GM21447 (cell line): ENCODE data around the gene CDH26.
"Not testable (repeated sequence)": the region's sequence is repeated elsewhere in the genome, so short reads cannot be mapped to it uniquely, and the experiment has no call there.

Experiments used
- ATAC-seq: cut with Tn5 transposase; IDR thresholded peaks from one replicate; pipeline ENCODE4 v1.9.1; 2021; ENCODE audit not compliant: unreplicated experiment

Gene CDH26

DNA sequence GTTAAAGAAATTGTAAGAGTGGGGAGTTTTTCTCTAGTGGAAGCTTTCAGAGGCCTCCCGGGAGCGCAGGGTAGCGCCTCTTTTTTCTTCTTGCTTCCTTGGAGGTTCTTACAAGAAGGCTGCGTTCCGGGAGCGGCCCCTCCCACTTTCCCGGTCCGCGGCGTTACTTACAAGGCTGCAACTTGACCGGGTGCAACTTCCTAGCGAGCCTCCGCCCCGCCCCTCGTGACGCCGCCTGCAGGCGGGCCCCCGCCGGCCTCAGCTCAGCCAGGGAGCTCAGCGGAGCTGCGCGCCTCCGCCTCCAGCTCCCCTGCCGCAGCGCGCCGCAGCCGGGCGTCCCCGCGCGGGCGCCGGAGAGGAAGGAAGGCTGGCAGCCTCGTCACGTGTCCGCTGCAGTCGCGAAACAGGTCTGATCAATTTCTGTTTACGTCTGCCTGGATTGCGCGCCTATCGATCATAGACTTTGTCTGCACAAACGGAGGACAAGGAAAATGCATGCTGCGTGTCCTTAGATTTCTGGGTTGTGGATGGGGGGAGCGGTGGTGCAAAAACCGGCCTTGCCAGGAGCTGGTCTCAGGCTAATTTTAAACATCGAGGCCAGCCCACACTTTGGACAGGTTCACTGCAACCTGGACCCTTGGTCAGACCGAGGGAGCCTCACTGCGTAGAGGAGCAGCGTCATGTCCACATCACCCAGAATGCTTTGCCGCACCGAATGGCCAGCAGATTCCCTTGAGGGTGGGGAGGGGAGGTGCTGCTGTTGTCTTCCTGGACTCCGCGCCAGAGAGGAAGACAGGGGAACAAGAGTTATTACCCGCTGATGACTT is 17.9 kb upstream of the CDH26 start, which contains the start of the genes FAM217B and PPP1R3D:
Gene FAM217B (plus strand): TSS at position 261 of the 827 bp plus-strand sequence. CDS start 3,555 bp downstream, outside the sequence.
Gene PPP1R3D (minus strand): TSS at position 177 of the 827 bp plus-strand sequence. CDS start 374 bp downstream, outside the sequence.
- peak; percentile 92 for ATAC-seq

- ATAC-seq = no peak
Measured at GRCh38 chr20:59940956-59941294, 17.3 kb upstream of the CDH26 start.

- no peak for ATAC-seq
Measured at GRCh38 chr20:59942245-59942644, 16.0 kb upstream of the CDH26 start.

DNA sequence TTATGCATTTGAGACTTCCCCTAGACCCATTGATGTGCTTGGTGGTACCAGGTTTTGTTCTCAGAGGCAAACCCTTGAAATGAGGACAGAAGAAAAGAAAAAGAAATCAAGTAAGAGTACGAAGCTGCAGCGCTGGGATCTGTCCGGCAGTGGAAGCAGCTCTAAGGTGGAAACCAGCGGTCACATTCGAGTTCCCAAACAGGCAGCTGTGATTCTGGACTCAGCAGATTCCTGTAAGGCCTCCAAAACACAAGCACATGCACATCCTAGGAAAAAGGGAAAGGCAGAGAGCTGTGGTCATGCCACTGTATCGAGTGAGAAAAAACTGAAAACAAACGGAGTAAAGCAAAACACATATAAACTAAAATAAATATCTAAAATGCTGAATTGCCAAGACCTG is 13.5 kb upstream of the CDH26 start:
- ATAC-seq = no peak

GRCh38 chr20:59945175-59945574 is 13.0 kb upstream of the CDH26 start:
- ATAC-seq = no peak

DNA sequence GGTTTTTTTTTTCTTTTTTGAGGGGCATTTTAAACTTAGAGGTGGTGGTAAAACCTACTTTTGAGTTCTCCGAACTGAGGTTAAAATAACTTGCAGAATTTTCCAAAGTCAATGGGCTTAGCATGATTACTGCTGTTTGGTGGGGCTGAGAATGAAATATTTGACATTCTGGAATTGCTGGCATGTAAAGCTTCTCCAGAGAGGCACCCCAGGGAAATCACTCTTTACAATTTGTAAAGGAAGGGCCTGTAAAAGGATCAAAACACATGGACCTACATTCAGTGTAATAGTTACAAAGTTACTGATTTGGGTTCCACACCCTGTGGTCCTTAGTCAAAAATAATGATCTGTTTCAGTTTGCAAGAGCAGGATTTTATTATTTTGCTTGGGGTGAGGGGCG is 12.5 kb upstream of the CDH26 start:
- ATAC-seq = no peak

- no peak for ATAC-seq
Measured at GRCh38 chr20:59947376-59947775, 10.8 kb upstream of the CDH26 start.

DNA sequence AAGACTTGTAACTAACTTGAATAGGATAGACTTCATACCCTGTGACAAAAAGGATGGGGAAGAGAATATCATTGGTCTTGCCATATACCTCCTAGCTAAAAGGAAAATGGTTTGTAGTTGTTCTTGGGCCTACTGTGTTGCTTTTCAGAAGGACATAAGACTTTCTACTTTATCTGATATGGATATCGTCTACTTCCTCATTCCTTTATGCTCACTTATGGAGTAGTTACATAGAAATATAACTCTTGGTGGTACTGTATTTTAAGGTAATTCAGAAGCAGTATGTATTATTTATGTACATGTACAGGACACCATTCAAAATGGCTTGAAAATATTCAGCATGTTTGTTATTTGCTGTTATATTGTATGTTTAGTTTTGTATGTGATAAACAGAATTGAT is 10.0 kb upstream of the CDH26 start:
- ATAC-seq = no peak

DNA sequence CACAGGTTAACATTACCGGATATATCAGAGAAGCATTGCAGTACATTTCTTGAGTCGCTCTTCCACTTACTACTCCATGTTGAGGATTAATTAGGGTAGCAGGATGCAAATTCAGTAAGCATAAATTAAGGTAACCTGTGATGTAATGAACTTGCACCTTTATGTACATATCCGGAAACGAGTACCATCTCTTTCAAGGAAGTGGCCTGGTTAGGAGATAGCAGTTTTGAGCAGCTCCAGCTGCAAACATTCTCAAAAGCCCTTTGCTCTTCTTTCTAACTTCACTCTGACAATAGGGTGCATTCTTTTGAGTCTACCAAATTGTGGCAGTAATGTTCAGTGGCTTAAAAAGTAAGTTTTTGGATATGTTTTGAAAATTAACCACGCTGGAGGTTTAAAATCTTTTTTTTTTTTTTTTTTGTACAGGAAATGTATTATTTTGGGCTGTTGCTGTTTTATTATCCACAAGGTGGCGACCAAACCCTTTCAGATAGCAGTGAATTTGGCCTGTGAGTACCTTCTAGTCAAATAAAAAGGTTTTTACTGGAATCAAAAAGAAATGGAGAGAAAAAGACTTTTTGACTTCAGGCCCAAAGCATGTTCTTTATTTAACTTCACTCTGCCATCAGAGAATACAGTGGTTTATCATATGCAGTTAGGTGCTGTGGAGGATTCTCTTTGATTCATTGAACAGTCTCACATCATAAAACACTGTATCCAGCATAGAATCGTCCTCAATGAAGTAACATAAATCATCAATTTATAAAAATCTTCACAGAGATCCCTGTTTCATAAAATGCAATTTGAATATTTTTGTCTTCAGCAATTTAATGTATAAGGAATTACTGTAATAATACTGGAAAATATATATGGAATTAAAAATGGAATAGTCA is 9.1 kb upstream of the CDH26 start:
- peak; percentile 66 for ATAC-seq

GRCh38 chr20:59949911-59950310 is 8.3 kb upstream of the CDH26 start:
- no peak for ATAC-seq

GRCh38 chr20:59954718-59955117 is 3.5 kb upstream of the CDH26 start:
- no peak for ATAC-seq

DNA sequence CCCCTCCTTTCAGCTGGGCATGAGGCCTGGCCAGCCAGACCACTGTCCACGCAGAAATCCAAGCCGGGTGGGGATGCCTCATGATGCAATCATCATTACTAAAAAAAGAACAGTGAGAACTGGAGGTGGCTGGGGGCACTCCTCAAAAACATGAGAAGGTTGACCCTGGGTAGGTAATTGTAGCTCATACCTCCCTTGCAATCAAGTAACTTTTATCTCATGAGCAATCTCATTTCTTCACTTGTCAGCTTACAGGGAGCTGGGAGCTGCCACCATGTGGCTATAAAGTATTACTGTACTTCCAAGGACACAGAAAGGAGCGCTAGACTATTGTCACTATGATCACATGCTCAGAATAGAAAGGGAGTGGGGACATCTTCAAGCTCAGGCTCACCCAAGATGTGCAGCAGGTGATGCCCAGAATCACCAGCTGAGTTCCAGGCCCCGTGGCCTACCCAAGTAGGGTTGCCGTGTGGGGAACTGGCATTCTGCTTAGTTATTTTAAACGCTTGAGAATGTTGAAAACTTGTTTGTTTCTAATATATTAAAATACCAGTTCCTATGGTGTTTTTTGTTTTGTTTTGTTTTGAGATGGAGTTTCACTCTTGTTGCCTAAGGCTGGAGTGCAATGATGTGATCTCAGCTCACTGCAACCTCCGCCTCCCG is 3.0 kb upstream of the CDH26 start:
- ATAC-seq = no peak

GRCh38 chr20:59957568-59957967 is 655 bp upstream of the CDH26 start:
- not testable (repeated sequence) for ATAC-seq

DNA sequence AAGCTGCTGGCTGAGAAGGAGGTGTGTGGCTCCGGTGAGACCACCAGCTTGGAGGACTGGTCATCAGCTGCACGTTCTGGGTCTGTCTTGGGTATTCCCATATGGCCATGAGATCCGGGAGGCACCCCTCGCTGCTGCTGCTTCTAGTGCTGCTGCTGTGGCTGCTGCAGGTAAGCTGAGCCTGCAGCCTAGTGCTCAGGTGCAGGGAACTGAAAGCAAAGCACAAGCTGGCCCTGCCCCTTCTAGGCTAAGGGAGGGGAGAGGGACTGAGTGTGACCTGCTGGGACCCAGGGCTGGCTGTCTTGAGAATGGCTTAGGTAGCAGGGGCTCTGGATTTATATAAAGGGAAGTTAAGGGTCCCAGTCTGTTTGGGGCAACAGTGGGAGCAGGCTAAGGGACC is 403 bp downstream of the CDH26 start:
- ATAC-seq = no peak

DNA sequence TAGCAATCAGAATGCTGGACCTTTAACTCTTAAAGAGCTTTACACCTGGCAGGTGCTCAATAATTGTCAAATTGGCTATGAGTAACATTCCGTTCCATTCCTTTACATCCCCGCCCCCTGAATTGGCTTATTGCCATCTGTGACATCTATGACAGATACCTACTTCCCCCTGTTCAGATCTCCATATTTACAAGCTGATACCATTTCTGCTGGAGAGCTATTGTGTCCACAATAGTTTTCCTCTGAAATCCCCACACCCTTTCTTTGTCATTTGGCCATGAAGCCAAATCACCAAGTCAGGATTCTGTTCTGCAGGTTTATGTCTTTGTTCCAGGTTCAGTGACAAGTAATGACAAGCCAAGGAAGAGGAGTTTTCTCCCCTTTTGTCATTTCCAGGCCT is 3.2 kb downstream of the CDH26 start:
- no peak for ATAC-seq

- no peak for ATAC-seq
Measured at GRCh38 chr20:59962155-59962554, 3.9 kb downstream of the CDH26 start.

DNA sequence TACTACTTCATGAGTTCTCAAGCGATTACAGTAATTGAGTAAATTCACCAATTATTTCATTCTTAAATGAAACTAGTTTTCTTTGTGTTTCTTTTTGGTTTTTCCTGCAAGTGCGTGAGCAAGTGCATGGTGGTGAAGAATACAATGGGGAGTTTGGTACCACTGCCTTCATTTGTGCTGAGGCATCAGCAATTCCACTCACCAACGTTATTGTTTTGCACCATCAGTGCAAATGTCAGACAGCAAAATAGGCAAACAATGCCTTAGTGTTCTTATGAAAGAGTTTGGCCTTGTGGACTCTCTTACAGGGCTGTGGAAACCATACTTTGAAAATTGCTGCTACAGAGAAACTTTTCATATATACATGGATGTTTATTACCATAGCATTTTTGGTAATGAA is 8.2 kb downstream of the CDH26 start:
- no peak for ATAC-seq

- ATAC-seq = no peak
Measured at GRCh38 chr20:59971428-59971827, 13.2 kb downstream of the CDH26 start.

- no peak for ATAC-seq
Measured at GRCh38 chr20:59972037-59972801, 14.0 kb downstream of the CDH26 start.

DNA sequence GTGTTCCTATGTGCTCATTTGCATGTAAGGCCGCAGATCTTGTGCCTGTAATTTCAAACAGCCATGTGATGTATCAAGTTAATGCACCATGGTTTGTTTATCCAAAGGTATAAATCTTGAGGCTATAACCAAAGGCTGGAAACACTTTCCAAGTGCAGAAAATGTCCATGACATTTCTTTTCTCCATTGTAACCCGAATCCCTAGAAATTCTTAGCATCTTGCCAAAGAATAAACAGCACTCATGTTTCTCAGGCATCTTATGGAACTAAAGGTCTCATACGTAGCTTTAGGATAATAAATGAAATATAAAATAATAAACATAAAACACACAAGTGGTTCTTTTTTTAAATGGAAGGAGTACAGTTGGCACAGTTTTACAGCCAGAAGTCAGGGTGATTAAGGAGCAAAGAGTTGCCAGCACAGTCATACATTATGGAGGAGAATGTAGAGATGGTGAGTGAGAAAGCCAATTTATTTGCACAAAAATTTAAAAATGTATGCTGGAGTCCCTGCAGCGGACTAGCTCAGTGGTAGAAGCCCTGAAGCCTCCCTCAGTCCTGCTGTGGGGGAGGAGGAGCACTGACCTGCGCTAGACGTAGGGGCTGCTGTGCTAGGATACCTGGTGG is 18.0 kb downstream of the CDH26 start:
- ATAC-seq = no peak
